ENCODE data around the gene COL26A1.
A peak's percentile ranks its signal among the peaks of the same experiment; 100 is the strongest.
"Not testable (repeated sequence)": the region's sequence is repeated elsewhere in the genome, so short reads cannot be mapped to it uniquely, and the experiment has no call there.

COL26A1 gene

GRCh38 chr7:101362334-101363195 lies at the start of gene COL26A1:
TSS of gene COL26A1 (plus strand) at chr7:101362875. CDS start at chr7:101363033, 158 bp downstream.
- DNase-seq (ENCODE audit: low spot score): peak; percentile 82

- peak; percentile 51 for DNase-seq (ENCODE audit: low spot score)
Measured at GRCh38 chr7:101315336-101315735, 47.3 kb upstream of the COL26A1 start.

- no peak for DNase-seq (ENCODE audit: low spot score)
Measured at GRCh38 chr7:101319401-101319800, 43.3 kb upstream of the COL26A1 start.

GRCh38 chr7:101321491-101322401 lies 40.9 kb upstream of the COL26A1 start, which contains the start of gene IFT22:
TSS of gene IFT22 (minus strand) at chr7:101321812. CDS start at chr7:101321709, 103 bp downstream.
- DNase-seq (ENCODE audit: low spot score): peak; percentile 81

GRCh38 chr7:101328159-101328558 lies 34.5 kb upstream of the COL26A1 start:
- no peak for DNase-seq (ENCODE audit: low spot score)

- no peak for DNase-seq (ENCODE audit: low spot score)
Measured at GRCh38 chr7:101330011-101330484, 32.6 kb upstream of the COL26A1 start.

- no peak for DNase-seq (ENCODE audit: low spot score)
Measured at GRCh38 chr7:101332026-101332425, 30.6 kb upstream of the COL26A1 start.

- no peak for DNase-seq (ENCODE audit: low spot score)
Measured at GRCh38 chr7:101333912-101334311, 28.8 kb upstream of the COL26A1 start.

GRCh38 chr7:101340379-101340778 lies 22.3 kb upstream of the COL26A1 start:
- no peak for DNase-seq (ENCODE audit: low spot score)

GRCh38 chr7:101342892-101343291 lies 19.8 kb upstream of the COL26A1 start:
- DNase-seq (ENCODE audit: low spot score): no peak

- no peak for DNase-seq (ENCODE audit: low spot score)
Measured at GRCh38 chr7:101347477-101347876, 15.2 kb upstream of the COL26A1 start.

- not testable (repeated sequence) for DNase-seq (ENCODE audit: low spot score)
Measured at GRCh38 chr7:101348456-101349067, 14.1 kb upstream of the COL26A1 start.

- not testable (repeated sequence) for DNase-seq (ENCODE audit: low spot score)
Measured at GRCh38 chr7:101349300-101349699, 13.4 kb upstream of the COL26A1 start.

- DNase-seq (ENCODE audit: low spot score): no peak
Measured at GRCh38 chr7:101352920-101353308, 9.8 kb upstream of the COL26A1 start.

GRCh38 chr7:101357433-101357832 lies 5.2 kb upstream of the COL26A1 start:
- DNase-seq (ENCODE audit: low spot score): no peak

- DNase-seq (ENCODE audit: low spot score): no peak
Measured at GRCh38 chr7:101363196-101363733, 590 bp downstream of the COL26A1 start.

- DNase-seq (ENCODE audit: low spot score): peak; percentile 89
Measured at GRCh38 chr7:101363734-101364374, 1.2 kb downstream of the COL26A1 start.

- DNase-seq (ENCODE audit: low spot score): no peak
Measured at GRCh38 chr7:101365956-101366355, 3.3 kb downstream of the COL26A1 start.

GRCh38 chr7:101367676-101368075 lies 5.0 kb downstream of the COL26A1 start:
- no peak for DNase-seq (ENCODE audit: low spot score)

- no peak for DNase-seq (ENCODE audit: low spot score)
Measured at GRCh38 chr7:101368422-101369165, 5.9 kb downstream of the COL26A1 start.

GRCh38 chr7:101370836-101371235 lies 8.2 kb downstream of the COL26A1 start:
- DNase-seq (ENCODE audit: low spot score): no peak

All from HuH-7 (cell line).